ELR (cell line): ENCODE data around the gene PARVG.

Experiments
- DNase-seq: peaks from one replicate; pipeline ENCODE4 v3.0.0-alpha.2; 2015; ENCODE audit warnings: low read depth

Gene PARVG

DNA sequence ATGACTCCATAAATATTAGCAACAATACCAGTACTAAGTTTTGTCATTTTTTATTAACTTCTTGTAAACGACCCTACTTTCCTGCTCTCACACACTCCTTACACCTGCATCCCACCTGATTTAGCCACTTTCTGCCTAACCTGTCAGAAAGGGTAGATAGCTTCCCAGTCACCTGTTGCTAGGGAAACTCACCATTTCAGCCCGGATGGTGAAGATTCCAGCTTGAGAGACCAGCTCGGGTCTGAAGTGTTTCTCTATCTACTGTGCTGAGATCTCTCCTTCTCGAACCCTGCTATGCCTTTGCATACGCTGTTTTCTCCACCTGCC lies at the start of gene PARVG:
PARVG (plus strand) TSS at position 220 of the 327 bp plus-strand sequence. CDS start 2,405 bp downstream, outside the sequence.
- no peak for DNase-seq

DNA sequence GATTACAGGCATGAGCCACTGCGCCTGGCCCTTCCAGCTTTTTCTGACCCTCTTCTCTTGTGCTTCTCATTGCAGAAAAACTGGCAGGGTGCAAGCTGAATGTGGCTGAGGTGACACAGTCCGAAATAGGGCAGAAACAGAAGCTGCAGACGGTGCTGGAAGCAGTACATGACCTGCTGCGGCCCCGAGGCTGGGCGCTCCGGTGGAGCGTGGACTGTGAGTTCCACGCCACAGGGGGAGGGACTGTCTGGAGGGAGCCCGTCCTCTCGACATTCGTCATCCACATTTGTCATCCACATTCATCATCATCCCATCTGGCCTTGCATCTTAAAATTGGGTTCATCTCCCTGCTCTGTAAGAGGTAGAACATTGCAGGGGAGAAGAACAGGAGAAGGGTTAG lies 49.3 kb upstream of the PARVG start:
- no peak for DNase-seq

- DNase-seq, result no peak
These were observed 48.6 kb upstream of the PARVG start for GRCh38 chr22:44131989-44132685.

- DNase-seq, result no peak
These were observed 48.0 kb upstream of the PARVG start for GRCh38 chr22:44132724-44133123.

GRCh38 chr22:44133161-44133560 lies 47.6 kb upstream of the PARVG start:
- peak; percentile 9 for DNase-seq

DNA sequence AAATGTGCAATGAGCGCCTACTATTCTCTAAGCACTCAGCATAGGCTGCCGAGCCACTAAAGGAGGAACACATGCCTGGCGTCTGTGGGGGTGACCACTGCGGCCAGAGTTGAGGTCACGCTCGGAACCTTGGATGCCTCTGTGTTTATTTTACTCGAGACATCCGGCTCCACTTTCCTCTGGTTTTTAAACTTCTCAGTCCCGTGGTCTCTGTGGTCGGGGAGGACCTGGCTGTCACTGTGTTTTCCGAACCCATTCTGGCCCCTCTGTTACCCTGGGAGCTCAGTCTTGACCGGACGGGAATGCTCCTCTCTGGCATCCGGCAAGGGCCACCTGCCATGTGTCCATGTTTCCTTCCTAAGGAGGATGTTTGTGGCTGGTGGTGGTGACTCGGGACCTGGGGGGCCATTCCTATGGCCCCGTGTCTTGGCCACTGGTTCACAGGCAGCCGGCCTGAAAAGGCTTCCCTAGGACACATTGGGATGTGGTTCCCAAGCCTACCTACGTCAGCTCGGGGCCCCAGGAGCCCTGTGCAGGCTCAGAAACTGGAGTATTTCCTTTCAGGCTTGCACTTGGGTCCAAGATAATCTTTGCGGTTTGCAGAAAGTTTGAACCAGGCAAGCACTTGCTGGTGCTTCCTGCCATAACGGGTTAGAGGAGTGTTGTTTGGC lies 46.7 kb upstream of the PARVG start:
- DNase-seq, result no peak

DNA sequence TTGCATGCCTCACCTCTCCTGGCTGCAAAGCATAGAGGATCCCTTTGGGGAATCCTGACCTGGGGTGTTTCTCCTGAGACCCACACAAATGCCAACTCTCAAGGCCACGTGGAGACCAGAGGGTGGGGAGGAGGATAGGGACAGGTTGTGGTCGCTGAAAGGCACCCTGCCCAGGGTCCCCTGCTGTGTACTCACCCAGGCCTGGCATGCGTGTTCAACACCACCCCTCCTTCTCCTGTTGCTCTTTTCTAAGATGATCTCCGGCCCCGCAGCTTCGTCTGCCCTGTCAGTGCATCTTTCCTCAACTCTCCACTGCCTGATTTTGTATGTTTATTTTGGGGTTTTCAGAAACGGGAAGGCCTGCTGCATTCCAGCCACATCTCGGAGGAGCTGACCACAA lies 44.6 kb upstream of the PARVG start:
- no peak for DNase-seq

DNA sequence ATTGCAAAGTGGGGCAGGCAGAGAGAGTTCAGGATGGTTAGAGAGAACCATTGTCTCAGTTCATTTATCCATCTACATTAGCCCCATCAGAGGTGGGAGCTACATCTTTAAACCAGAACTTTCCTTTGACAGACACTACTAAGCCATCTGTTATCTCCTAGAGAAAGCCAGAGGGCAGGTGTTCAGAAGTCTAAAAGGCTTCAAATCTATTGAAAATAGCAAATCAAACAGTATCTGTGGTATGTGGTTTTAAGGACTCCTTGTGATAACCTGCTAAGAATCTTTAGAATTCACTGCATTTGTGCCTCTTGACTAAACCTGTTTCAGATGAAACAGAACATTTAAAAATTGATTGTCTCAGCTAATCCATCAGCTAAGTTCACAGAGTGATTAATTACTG lies 43.9 kb upstream of the PARVG start:
- DNase-seq, result no peak

DNA sequence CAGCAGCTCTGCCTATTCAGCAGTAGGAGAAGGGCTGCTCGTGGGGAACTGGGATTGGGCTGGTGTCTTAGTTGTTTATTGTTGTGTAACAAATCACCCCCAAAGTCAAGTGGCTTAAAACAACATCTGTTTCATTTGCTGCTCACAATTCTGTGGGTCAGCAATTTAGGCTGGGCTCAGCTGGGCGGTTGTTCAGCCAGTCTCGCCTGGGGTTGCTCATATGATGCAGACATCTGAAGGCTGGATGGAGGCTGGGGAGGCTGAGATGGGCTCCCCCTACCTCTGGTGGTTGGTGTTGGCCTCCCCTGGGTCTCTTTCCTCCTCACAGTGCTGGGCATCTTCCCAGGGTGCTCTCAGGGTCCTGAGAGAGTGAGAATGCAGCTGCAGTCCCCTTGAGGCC lies 43.3 kb upstream of the PARVG start:
- no peak for DNase-seq

GRCh38 chr22:44139773-44140172 lies 41.0 kb upstream of the PARVG start:
- no peak for DNase-seq

DNA sequence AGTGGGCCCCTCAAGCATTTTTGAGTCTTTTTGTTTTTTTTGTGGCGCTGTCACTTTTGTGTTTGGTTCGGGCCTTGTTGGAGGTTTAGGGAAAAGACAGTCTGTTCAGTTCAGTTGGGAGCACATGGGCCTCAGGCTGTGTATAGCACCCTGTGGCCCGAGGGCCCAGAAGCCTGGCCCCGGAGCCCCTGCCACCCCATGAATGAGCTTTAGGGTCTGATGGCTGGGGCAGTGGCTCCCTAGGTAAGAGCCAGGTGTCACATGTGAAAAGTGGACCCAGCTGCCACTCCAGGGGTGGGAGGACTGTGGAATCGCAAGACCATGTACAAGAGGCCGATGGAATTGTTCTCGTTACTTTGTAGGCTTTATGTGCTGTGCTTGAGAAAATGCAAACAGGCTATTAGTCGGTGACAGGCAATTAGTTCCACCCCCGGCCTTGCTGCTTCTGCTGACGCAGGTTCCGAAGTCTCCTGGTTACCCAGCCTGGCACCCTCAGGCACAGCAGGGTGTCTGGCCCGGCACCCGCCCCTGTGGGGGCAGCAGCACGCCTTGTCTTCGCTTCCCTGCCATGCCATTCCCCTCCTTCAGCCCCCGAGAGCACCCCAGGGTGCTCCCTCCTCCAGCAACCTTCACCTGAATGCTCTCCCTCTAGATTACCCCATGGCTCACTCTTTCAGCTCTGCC lies 38.2 kb upstream of the PARVG start:
- no peak for DNase-seq

- no peak for DNase-seq
These were observed 37.6 kb upstream of the PARVG start for GRCh38 chr22:44143105-44143474.

- DNase-seq, result no peak
These were observed 37.1 kb upstream of the PARVG start for GRCh38 chr22:44143579-44143978.

DNA sequence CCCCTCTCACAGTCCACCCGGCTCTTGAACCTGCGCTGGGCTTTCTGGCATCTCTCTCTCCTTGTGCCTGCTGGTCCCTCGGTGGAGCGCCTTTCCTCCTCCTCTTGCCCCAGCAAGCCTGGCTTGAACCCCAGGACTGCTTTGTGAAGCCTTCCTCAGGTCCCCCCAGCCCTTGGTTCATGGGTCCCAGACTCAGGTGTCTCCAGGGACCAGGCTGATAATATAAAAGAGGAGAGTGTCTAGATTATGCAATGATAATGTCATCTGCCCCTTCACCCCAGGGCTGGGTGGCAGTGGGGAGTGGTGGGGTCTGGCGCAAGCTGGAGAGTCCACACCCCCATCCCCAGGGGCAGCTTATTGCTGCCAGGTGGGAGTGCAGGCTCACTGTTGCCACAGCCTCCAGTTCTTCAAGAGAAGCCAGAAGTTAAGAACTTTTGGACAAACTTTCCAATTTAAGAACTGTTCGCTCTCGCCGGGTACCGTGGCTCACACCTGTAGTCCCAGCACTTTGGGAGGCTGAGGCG lies 36.6 kb upstream of the PARVG start:
- no peak for DNase-seq

- DNase-seq, result no peak
These were observed 35.2 kb upstream of the PARVG start for GRCh38 chr22:44145544-44145943.

DNA sequence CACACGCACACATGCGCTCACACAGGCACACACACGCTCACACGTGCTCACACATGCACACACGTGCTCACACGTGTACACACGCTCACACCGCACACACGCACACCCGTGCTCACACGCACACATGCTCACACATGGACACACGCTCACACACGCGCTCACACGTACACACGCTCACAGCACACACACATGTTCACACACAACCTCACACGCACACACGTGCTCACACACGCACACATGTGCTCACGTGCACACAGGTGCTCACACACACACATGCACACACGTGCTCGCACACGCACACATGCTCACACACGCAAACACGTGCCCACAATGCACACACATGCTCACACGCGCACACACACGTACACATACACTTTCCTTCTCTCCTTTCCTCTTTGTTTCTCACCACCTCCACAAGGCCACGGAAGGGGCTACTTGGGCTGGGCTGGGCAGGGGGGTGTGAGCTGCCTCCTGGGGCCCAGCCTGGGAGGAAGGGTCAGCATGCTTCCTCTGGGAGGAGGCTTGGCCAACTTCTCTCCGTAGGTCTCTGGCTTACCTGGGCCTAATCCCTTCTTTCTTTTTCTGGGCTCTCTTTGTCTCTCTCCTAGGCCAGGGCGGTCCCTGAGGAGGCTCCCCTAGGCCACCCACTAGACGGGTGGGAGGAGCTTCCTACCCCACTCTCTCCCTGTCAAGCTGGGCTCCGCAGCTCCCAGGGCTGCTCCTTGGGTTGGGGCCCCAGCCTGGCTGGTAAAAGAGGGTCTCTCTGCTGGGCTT lies 34.5 kb upstream of the PARVG start:
- DNase-seq, result no peak

GRCh38 chr22:44147008-44147645 lies 33.6 kb upstream of the PARVG start:
- no peak for DNase-seq

DNA sequence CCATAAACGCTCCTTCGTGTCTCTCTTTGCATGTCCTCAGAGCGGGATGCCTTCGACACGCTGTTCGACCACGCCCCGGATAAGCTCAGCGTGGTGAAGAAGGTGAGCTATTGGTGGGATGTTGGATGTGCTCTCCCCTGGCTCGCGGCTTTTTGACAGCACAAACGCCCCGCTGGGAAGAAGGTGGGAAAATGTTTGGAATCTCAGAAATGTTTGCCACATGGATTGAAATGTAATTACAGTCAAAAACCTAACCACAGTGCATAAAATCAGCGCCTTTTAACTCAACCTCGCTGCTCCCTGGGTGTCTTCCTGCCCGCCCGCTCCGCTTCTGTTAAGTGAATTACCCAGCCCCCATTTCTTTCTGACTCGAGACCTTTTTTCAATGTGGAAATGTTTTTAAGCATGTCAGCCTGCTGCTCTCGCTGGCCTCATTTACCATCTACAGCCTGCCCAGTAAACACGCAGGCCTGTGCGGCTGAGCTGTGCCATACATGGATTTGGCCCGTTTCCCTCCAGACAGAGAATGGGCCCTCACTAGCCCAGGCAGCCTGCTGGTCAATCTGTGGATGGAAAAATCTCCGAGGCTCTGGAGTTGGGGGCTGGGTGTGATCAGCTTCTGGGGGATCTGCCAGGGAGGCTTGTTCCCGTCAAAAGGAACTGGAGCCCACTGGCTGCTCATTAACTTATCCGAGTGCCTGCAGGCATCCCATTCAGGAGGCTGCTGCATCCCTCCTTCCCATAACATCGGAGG lies 32.7 kb upstream of the PARVG start:
- DNase-seq, result no peak

DNA sequence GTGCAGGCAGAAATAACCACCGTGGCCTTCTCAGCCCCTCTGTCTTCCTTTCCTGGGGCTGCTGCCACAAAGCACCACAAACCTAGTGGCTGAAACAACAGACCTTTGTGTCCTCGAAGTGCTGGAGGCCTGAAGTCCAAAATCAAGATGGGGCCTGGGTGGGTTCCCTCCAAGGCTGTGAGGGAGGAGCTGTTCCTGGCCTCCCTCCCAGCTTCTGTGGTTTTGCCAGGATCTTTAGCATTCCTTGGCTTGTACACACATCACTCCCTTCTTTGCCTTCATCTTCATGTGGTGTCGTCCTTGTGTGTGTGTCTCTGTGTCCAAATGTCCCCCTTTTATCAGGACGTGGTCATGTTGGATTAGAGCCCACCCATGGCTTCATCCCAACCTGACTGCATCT lies 29.0 kb upstream of the PARVG start:
- DNase-seq, result peak; percentile 51

DNA sequence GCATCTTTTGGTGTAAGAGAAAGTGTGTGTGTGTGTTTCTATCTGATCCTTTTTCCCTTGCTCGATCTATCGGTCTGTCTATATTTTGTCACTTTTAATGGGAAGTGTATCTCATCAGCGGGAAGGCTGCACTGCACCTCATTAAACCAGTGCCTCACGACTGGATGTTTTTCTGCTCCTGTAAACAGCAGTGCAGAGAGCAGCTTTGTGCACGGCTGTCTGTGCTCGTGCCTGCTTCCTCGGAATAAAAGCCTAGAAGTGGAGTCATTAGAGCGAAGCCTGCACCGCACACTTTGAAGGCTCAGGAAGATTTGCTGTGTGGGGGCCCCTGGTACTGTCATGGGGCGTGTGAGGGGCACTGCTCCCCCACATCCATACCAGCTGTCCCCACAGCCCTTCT lies 27.0 kb upstream of the PARVG start:
- no peak for DNase-seq

GRCh38 chr22:44154436-44154942 lies 26.2 kb upstream of the PARVG start:
- DNase-seq, result no peak
